ENCODE measurements around the gene DNAH7. TPM values are rescaled to one million over a fixed set of nuclear protein-coding genes. Genes with fewer than 3 reads are reported as not detected.
A peak's percentile ranks its signal among the peaks of the same experiment; 100 is the strongest.

Gene DNAH7
- total RNA-seq, 1 donor from 2014 or later: 9.2 TPM

- TF ChIP-seq CTCF (IDR thresholded peaks at IDR 0.05): no peak
- intact Hi-C loops (cut with DNase I): no loop called here
- Histone ChIP-seq H3K4me3 (no peak overlapping the region), H3K4me1 (no peaks in the 10 kb centered on the region), H3K9me3 (no peaks in the 10 kb centered on the region), H3K27ac (no peak overlapping the region), H3K36me3 (no peaks in the 10 kb centered on the region), H3K27me3 (ENCODE audit: low read depth) (no peaks in the 10 kb centered on the region)
- no peak for DNase-seq
- ATAC-seq: no peak
Observed at GRCh38 chr2:195857132-195857531, 211.5 kb downstream of the DNAH7 start.

GRCh38 chr2:195850764-195851163 lies 217.9 kb downstream of the DNAH7 start:
- no peaks in the 10 kb centered on the region for H3K9me3 ChIP-seq
- no peaks in the 10 kb centered on the region for H3K27me3 ChIP-seq (ENCODE audit: low read depth)
- no peak overlapping the region for H3K4me3 ChIP-seq
- no peak for TF ChIP-seq CTCF (IDR thresholded peaks at IDR 0.05)
- intact Hi-C loops (cut with DNase I): no loop called here
- peak in 1 of 2 donors; percentile 69 for ATAC-seq
- no peaks in the 10 kb centered on the region for H3K4me1 ChIP-seq
- no peaks in the 10 kb centered on the region for H3K36me3 ChIP-seq
- no peak for DNase-seq
- no peak overlapping the region for H3K27ac ChIP-seq

GRCh38 chr2:195848119-195848899 lies 220.3 kb downstream of the DNAH7 start:
- Histone ChIP-seq H3K4me1 (no peaks in the 10 kb centered on the region), H3K9me3 (no peaks in the 10 kb centered on the region), H3K27me3 (ENCODE audit: low read depth) (no peaks in the 10 kb centered on the region), H3K36me3 (no peaks in the 10 kb centered on the region), H3K27ac (no peak overlapping the region), H3K4me3 (no peak overlapping the region)
- intact Hi-C loops (cut with DNase I): no loop called here
- TF ChIP-seq CTCF (IDR thresholded peaks at IDR 0.05): no peak
- ATAC-seq (no peak), DNase-seq (no peak)

GRCh38 chr2:195842932-195843331 lies 225.7 kb downstream of the DNAH7 start:
- no peaks in the 10 kb centered on the region for H3K36me3 ChIP-seq
- no peaks in the 10 kb centered on the region for H3K4me1 ChIP-seq
- no peak overlapping the region for H3K27ac ChIP-seq
- ATAC-seq (no peak), DNase-seq (no peak)
- intact Hi-C loops (cut with DNase I): no loop called here
- no peak overlapping the region for H3K4me3 ChIP-seq
- no peaks in the 10 kb centered on the region for H3K9me3 ChIP-seq
- TF ChIP-seq CTCF (IDR thresholded peaks at IDR 0.05): no peak
- no peaks in the 10 kb centered on the region for H3K27me3 ChIP-seq (ENCODE audit: low read depth)

- Histone ChIP-seq H3K9me3 (no peaks in the 10 kb centered on the region), H3K27me3 (ENCODE audit: low read depth) (no peaks in the 10 kb centered on the region), H3K27ac (no peak overlapping the region), H3K4me1 (no peaks in the 10 kb centered on the region), H3K36me3 (no peaks in the 10 kb centered on the region), H3K4me3 (no peak overlapping the region)
- ATAC-seq (no peak), DNase-seq (no peak)
- no peak for TF ChIP-seq CTCF (IDR thresholded peaks at IDR 0.05)
- intact Hi-C loops (cut with DNase I): no loop called here
Observed at GRCh38 chr2:195838002-195838401, 230.6 kb downstream of the DNAH7 start.
